Measurements from ENCODE around the gene ANKRD44. TPM values are rescaled to one million over a fixed set of nuclear protein-coding genes. Genes with fewer than 3 reads are reported as not detected.
A peak's percentile ranks its signal among the peaks of the same experiment; 100 is the strongest.

ANKRD44 gene
- total and polyA plus RNA-seq, 12 donors: 1.1 to 20.1 (median 6.9) TPM

- Histone ChIP-seq H3K27ac (peak overlapping the region in 1 of 10 donors; percentile 79), H3K4me1 (peaks cover 0 to 80% (median 6%) of the 10 kb centered on the region in 9 donors), H3K27me3 (no peaks in the 10 kb centered on the region), H3K9me3 (peaks cover 0 to 3% (median 0%) of the 10 kb centered on the region in 11 donors), H3K36me3 (no peaks in the 10 kb centered on the region), H3K4me3 (peak overlapping the region in 1 of 10 donors; percentile 8)
- intact Hi-C loops (cut with DNase I): no loop called here
- 83 to 85% methylated on average over 7 of the region's 7 CpGs for WGBS, 2 donors
- no peak for DNase-seq
- peak in 4 of 8 donors; percentile 16 to 43 (median 26) for ATAC-seq
- no peak for TF ChIP-seq CTCF (IDR thresholded peaks at IDR 0.05)
These were observed 104.9 kb downstream of the ANKRD44 start for GRCh38 chr2:197205585-197206215.

GRCh38 chr2:197204519-197205250, 105.9 kb downstream of the ANKRD44 start:
- no peak for TF ChIP-seq CTCF (IDR thresholded peaks at IDR 0.05)
- Histone ChIP-seq H3K27me3 (no peaks in the 10 kb centered on the region), H3K9me3 (peaks cover 0 to 3% (median 0%) of the 10 kb centered on the region in 11 donors), H3K4me3 (no peak overlapping the region), H3K27ac (peak overlapping the region in 4 of 10 donors; percentile 9 to 79 (median 26)), H3K4me1 (peaks cover 0 to 80% (median 8%) of the 10 kb centered on the region in 9 donors), H3K36me3 (no peaks in the 10 kb centered on the region)
- WGBS, 2 donors: 58 to 63% methylated on average over 5 of the region's 5 CpGs
- intact Hi-C loops (cut with DNase I): no loop called here
- ATAC-seq (peak in 5 of 8 donors; percentile 16 to 35 (median 19)), DNase-seq (no peak)

- TF ChIP-seq CTCF (IDR thresholded peaks at IDR 0.05): no peak
- intact Hi-C loops (cut with DNase I): no loop called here
- peak overlapping the region in 1 of 10 donors; percentile 46 for H3K27ac ChIP-seq
- H3K4me1 ChIP-seq: peaks cover 0 to 80% (median 21%) of the 10 kb centered on the region in 9 donors
- H3K36me3 ChIP-seq: no peaks in the 10 kb centered on the region
- peaks cover 0 to 3% (median 0%) of the 10 kb centered on the region in 11 donors for H3K9me3 ChIP-seq
- no peaks in the 10 kb centered on the region for H3K27me3 ChIP-seq
- no peak for DNase-seq
- ATAC-seq: no peak
- H3K4me3 ChIP-seq: no peak overlapping the region
- 94 to 98% methylated on average over 2 of the region's 2 CpGs for WGBS, 2 donors
These were observed 108.7 kb downstream of the ANKRD44 start for GRCh38 chr2:197201874-197202273.

GRCh38 chr2:197200762-197201058, 109.9 kb downstream of the ANKRD44 start:
- peaks cover 0 to 80% (median 26%) of the 10 kb centered on the region in 9 donors for H3K4me1 ChIP-seq
- no peaks in the 10 kb centered on the region for H3K36me3 ChIP-seq
- H3K27ac ChIP-seq: peak overlapping the region in 1 of 10 donors; percentile 72
- no peak for TF ChIP-seq CTCF (IDR thresholded peaks at IDR 0.05)
- H3K27me3 ChIP-seq: no peaks in the 10 kb centered on the region
- peaks cover 0 to 3% (median 0%) of the 10 kb centered on the region in 11 donors for H3K9me3 ChIP-seq
- H3K4me3 ChIP-seq: no peak overlapping the region
- intact Hi-C loops (cut with DNase I): no loop called here
- DNase-seq (no peak), ATAC-seq (no peak)
- 76 to 86% methylated on average over 1 of the region's 1 CpG for WGBS, 2 donors
